ENCODE measurements around the gene ARHGEF17. TPM values are rescaled to one million over a fixed set of nuclear protein-coding genes. Genes with fewer than 3 reads are reported as not detected.

Gene ARHGEF17
- total and polyA plus RNA-seq, 2 of the 8 experiments (the other 6 are each of a cell fraction or from before 2014, with no cell fraction given): 11.3 to 14.6 TPM

- TF ChIP-seq POLR2A (IDR thresholded peaks at IDR 0.05; ENCODE audit: control extremely low read depth in 1 of 2, low read depth in 2 of 2, low read length in 2 of 2) (no peak), TEAD4 (IDR thresholded peaks at IDR 0.05; ENCODE audit: low read depth, low read length) (no peak), YY1 (IDR thresholded peaks at IDR 0.05; ENCODE audit: low read depth, low read length) (no peak), CEBPB (IDR thresholded peaks at IDR 0.05; ENCODE audit: low read depth, low read length) (no peak)
- TF ChIP-seq, protein P1, sequence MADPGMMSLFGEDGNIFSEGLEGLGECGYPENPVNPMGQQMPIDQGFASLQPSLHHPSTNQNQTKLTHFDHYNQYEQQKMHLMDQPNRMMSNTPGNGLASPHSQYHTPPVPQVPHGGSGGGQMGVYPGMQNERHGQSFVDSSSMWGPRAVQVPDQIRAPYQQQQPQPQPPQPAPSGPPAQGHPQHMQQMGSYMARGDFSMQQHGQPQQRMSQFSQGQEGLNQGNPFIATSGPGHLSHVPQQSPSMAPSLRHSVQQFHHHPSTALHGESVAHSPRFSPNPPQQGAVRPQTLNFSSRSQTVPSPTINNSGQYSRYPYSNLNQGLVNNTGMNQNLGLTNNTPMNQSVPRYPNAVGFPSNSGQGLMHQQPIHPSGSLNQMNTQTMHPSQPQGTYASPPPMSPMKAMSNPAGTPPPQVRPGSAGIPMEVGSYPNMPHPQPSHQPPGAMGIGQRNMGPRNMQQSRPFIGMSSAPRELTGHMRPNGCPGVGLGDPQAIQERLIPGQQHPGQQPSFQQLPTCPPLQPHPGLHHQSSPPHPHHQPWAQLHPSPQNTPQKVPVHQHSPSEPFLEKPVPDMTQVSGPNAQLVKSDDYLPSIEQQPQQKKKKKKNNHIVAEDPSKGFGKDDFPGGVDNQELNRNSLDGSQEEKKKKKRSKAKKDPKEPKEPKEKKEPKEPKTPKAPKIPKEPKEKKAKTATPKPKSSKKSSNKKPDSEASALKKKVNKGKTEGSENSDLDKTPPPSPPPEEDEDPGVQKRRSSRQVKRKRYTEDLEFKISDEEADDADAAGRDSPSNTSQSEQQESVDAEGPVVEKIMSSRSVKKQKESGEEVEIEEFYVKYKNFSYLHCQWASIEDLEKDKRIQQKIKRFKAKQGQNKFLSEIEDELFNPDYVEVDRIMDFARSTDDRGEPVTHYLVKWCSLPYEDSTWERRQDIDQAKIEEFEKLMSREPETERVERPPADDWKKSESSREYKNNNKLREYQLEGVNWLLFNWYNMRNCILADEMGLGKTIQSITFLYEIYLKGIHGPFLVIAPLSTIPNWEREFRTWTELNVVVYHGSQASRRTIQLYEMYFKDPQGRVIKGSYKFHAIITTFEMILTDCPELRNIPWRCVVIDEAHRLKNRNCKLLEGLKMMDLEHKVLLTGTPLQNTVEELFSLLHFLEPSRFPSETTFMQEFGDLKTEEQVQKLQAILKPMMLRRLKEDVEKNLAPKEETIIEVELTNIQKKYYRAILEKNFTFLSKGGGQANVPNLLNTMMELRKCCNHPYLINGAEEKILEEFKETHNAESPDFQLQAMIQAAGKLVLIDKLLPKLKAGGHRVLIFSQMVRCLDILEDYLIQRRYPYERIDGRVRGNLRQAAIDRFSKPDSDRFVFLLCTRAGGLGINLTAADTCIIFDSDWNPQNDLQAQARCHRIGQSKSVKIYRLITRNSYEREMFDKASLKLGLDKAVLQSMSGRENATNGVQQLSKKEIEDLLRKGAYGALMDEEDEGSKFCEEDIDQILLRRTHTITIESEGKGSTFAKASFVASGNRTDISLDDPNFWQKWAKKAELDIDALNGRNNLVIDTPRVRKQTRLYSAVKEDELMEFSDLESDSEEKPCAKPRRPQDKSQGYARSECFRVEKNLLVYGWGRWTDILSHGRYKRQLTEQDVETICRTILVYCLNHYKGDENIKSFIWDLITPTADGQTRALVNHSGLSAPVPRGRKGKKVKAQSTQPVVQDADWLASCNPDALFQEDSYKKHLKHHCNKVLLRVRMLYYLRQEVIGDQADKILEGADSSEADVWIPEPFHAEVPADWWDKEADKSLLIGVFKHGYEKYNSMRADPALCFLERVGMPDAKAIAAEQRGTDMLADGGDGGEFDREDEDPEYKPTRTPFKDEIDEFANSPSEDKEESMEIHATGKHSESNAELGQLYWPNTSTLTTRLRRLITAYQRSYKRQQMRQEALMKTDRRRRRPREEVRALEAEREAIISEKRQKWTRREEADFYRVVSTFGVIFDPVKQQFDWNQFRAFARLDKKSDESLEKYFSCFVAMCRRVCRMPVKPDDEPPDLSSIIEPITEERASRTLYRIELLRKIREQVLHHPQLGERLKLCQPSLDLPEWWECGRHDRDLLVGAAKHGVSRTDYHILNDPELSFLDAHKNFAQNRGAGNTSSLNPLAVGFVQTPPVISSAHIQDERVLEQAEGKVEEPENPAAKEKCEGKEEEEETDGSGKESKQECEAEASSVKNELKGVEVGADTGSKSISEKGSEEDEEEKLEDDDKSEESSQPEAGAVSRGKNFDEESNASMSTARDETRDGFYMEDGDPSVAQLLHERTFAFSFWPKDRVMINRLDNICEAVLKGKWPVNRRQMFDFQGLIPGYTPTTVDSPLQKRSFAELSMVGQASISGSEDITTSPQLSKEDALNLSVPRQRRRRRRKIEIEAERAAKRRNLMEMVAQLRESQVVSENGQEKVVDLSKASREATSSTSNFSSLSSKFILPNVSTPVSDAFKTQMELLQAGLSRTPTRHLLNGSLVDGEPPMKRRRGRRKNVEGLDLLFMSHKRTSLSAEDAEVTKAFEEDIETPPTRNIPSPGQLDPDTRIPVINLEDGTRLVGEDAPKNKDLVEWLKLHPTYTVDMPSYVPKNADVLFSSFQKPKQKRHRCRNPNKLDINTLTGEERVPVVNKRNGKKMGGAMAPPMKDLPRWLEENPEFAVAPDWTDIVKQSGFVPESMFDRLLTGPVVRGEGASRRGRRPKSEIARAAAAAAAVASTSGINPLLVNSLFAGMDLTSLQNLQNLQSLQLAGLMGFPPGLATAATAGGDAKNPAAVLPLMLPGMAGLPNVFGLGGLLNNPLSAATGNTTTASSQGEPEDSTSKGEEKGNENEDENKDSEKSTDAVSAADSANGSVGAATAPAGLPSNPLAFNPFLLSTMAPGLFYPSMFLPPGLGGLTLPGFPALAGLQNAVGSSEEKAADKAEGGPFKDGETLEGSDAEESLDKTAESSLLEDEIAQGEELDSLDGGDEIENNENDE (IDR thresholded peaks at IDR 0.05; ENCODE audit: insufficient replicate concordance, low read length): no peak
These were observed 34.6 kb downstream of the ARHGEF17 start (continued) for GRCh38 chr11:73342633-73343032.

Data from H1 (cell line).